Activated naive CD8-positive, alpha-beta T cell treated with anti-CD3 and anti-CD28 coated beads for 36 hours (primary cell): ENCODE results near the gene ELL. TPM values are rescaled to one million over a fixed set of nuclear protein-coding genes. Genes with fewer than 3 reads are reported as not detected.

Source experiments
- DNase-seq: peaks from one replicate; pipeline ENCODE4 v3.0.0; 2021
- H3K27ac Mint-ChIP-seq: one replicate; pipeline ENCODE4 v1.8.0; 2022; ENCODE audit warnings: mild to moderate bottlenecking, moderate library complexity, mixed read lengths
- H3K27me3 Mint-ChIP-seq: one replicate; pipeline ENCODE4 v1.8.0; 2022; ENCODE audit warnings: mild to moderate bottlenecking, mixed read lengths
- H3K36me3 Mint-ChIP-seq: one replicate; pipeline ENCODE4 v1.8.0; 2021; ENCODE audit warnings: mild to moderate bottlenecking, mixed read lengths
- H3K4me1 Mint-ChIP-seq: one replicate; pipeline ENCODE4 v1.8.0; 2021; ENCODE audit warnings: mixed read lengths
- H3K4me3 Mint-ChIP-seq: one replicate; pipeline ENCODE4 v1.8.0; 2022; ENCODE audit warnings: mild to moderate bottlenecking, moderate library complexity, mixed read lengths
- H3K9me3 Mint-ChIP-seq: one replicate; pipeline ENCODE4 v1.8.0; 2022; ENCODE audit warnings: mixed read lengths
- total RNA-seq, 2 experiments: library from RNA; stranded (reverse); gene quantifications; one replicate each; pipeline ENCODE4 v1.2.3, GENCODE V29; 2021

Gene ELL
- total RNA-seq, 2 experiments from 2014 or later = 20.0 to 21.0 TPM

DNA sequence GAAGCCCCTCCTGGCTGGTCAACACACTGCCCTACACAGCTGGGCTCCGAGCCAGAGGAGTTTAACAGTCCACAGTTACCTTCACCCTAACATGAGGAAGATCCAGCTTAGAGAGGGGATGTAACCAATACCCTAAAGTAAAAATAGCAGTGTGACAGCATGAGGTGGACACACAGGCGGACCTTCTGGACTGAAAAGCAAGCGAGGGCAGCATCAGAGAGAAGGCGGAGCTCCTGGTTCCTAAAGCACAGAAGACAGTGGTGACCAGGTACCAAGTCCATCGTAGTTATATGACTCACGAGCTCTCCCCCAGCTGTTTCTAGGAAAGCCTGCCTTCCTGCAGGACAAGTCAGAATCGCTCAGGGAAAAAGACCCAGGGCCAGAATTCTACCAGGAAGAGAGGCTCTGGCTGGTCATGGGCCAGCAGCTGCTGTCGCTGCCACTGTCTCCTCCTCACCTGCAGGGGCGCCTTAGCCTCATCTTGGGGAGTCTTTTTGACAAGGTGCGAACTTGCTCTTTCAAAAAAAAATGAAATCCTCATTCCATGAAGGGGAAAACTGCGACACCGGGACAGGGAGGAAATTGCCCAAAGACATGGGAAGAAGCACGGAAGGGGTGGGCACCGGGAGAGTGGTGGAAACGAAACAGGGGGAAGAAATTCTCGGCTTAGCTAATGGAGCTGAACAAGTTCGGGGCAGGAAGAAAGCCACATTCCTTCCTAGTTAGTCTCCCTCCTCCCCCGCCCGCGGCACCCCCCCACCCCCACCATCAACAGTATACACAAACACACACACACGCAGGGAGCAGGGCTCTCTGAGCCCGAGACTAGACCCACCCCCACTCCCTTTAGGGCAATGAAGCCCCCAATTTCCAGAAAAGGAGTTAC is 1.7 kb downstream of the ELL start:
- Mint-ChIP-seq H3K9me3 (no peaks in the 10 kb centered on the region), H3K36me3 (no peaks in the 10 kb centered on the region), H3K27ac (peak overlapping the region; percentile 88), H3K4me1 (peaks cover 13% of the 10 kb centered on the region), H3K27me3 (no peaks in the 10 kb centered on the region), H3K4me3 (peak overlapping the region; percentile 96)
- peak; percentile 67 for DNase-seq

DNA sequence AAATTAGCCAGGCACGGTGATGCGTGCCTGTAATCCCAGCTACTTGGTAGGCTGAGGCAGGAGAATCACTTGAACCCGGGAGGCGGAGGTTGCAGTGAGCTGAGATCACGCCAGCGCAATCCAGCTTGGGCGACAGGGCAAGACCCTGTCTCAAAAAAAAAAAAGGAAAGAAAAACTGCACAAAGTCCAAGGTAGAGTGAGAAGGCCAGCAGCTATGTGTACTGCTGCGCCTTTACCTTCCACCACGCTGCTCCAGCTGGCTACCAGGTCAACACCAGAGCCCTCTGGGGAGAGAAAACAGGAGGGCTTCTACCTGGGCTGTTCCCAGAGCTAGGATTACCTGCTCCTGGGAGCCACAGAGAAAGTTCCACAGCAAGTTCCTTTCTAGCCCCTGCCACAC is 3.2 kb downstream of the ELL start:
- Mint-ChIP-seq H3K4me3 (no peak overlapping the region), H3K36me3 (no peaks in the 10 kb centered on the region), H3K27ac (no peak overlapping the region), H3K9me3 (no peaks in the 10 kb centered on the region), H3K4me1 (peaks cover 21% of the 10 kb centered on the region), H3K27me3 (no peaks in the 10 kb centered on the region)
- no peak for DNase-seq

DNA sequence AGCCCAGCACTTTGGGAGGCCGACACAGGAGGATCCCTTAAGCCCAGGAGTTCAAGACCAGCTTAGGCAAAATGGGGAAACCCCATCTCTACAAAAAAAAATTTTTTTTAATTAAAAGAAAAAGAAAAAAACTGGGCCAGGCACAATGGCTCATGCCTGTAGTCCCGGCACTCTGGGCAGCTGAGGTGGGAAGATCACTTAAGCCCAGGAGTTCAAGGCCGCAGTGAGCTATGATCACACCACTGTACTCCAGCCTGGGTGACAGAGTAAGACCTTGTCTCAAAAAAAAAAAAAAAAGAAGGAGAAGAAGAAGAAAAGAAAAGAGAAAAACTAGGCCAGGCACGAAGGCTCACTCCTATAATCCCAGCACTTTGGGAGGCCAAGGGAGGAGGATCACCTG is 4.3 kb downstream of the ELL start:
- H3K27me3 Mint-ChIP-seq = no peaks in the 10 kb centered on the region
- H3K4me1 Mint-ChIP-seq = peaks cover 28% of the 10 kb centered on the region
- no peak overlapping the region for H3K4me3 Mint-ChIP-seq

DNA sequence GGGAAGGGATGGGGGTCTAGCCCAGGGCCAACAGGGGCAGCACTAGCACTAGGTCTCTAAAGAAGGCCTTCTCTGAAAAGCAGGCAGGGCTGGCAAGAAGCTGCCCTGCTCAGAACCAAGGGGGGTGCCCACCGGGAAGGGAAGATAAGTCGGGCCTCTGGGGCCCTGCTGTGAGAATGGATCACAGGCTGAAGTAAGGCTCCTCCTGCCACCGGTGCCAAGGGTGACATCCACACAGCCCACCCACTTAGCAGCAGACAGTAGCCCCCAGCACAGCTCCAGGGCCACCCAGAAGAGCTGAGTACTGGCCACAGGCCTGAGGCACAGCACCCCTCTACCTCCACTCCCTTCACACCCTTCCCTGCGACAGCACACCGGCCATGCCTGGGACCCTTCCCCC is 5.9 kb downstream of the ELL start:
- Mint-ChIP-seq H3K4me3 (no peak overlapping the region), H3K9me3 (no peaks in the 10 kb centered on the region), H3K36me3 (no peaks in the 10 kb centered on the region), H3K27me3 (no peaks in the 10 kb centered on the region), H3K4me1 (peaks cover 29% of the 10 kb centered on the region), H3K27ac (no peak overlapping the region)
- DNase-seq = no peak

More for the DNA sequence above, 4.3 kb downstream of the ELL start:
- H3K36me3 Mint-ChIP-seq = no peaks in the 10 kb centered on the region
- H3K9me3 Mint-ChIP-seq = no peaks in the 10 kb centered on the region
- DNase-seq = no peak
- no peak overlapping the region for H3K27ac Mint-ChIP-seq

DNA sequence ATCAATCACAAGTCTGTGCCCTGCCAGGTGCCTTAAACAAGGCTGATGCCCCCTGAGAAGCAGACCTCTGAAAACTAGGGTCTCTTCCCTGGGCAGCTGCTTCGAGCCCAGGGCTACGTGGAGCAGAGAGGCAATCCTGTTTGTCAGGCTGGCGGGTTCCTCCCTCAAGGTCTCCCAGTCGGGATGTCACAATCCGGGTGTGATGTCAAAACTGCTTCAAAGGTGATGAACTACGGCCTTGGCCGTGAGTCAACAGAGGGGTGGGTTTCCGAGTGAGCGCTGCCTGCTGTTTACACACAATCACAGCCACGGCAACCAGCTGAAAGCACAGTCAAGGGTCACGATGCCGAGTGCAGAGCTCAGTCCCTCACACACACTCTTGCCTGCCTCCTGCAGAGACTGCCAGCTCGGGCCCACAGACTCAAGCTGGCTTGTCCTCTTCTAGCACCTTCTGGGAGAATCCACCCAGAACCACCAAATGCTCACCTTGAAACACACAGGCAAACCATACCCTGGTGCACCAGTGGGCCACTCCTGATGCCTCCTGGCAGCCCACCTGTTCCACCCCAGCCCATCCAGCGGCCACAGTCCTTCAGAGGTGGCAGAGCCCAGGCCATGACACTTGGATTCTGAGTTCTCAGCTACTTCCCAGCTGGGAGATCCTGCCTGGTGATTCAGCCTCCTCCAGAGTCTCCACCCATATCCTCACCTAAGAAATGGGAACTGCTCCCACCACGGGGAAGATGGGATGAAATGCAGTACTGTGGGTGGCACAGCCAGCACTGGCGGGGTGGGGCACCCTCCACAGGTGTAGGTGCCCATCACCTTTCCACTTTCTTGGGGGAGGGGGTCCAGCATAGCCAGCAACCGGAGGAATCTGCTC is 6.8 kb downstream of the ELL start:
- no peak for DNase-seq
- no peaks in the 10 kb centered on the region for H3K9me3 Mint-ChIP-seq
- no peak overlapping the region for H3K27ac Mint-ChIP-seq
- no peaks in the 10 kb centered on the region for H3K36me3 Mint-ChIP-seq
- no peaks in the 10 kb centered on the region for H3K27me3 Mint-ChIP-seq
- H3K4me1 Mint-ChIP-seq = peaks cover 29% of the 10 kb centered on the region
- H3K4me3 Mint-ChIP-seq = no peak overlapping the region

DNA sequence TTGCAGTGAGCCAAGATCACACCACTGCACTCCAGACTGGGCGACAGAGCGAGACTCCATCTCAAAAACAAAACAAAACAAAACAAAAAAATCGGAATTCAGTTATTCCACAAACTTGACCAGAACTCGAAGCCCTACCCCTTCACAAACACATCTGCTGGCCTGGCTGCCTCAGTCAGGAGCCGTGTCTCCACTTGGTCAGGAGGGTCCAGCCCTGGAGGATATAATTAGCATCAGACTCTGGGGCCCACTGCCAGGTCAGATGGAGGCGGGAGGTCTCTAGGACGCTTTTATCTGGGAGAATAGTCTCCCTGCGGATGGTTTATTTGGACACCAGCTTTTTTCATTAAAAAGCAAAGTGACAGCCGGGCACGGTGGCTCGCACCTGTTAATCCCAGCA is 8.0 kb downstream of the ELL start:
- Mint-ChIP-seq H3K36me3 (no peaks in the 10 kb centered on the region), H3K4me1 (peaks cover 32% of the 10 kb centered on the region), H3K27me3 (no peaks in the 10 kb centered on the region)

DNA sequence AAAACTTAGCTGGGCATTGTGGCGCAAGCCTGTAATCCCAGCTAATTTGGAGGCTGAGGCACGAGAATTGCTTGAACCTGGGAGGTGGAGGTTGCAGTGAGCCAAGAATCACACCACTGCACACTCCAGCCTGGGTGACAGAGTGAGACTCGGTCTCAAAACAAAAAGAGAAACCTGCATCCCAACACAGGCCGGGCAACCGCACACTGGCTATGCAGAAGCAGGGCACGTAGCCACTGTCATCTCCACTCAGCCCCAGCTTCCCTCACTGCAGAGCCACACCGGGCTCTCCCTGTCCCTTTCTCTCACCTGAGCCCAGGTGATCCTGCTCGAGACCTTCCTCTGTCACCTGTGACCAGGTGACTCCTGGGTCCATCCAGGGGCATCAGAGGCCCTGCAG is 11.7 kb downstream of the ELL start:
- peaks cover 52% of the 10 kb centered on the region for H3K4me1 Mint-ChIP-seq
- H3K27ac Mint-ChIP-seq = no peak overlapping the region

More for the DNA sequence above, 8.0 kb downstream of the ELL start:
- Mint-ChIP-seq H3K4me3 (no peak overlapping the region), H3K27ac (no peak overlapping the region), H3K9me3 (no peaks in the 10 kb centered on the region)
- DNase-seq = no peak

DNA sequence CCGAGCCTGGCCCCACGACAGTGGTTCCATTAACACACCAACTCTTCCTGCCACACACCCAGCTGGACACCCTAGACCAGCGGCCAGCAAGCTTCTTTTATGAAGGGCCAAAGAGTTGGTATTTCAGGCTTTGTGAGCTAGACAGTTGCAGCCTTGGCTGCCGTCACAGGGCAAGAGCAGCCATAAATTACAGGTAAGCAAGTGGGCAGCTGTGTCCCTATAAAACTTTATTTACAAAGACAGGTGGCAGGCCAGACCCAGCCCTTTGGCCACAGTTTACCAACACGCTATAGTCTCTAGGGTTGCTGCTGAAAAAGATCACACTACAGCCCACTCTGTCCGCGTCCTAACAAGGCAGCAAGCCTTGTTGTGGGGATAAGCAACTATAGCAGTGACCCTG is 13.3 kb downstream of the ELL start:
- no peak for DNase-seq
- Mint-ChIP-seq H3K27ac (no peak overlapping the region), H3K4me1 (peaks cover 56% of the 10 kb centered on the region), H3K36me3 (no peaks in the 10 kb centered on the region), H3K27me3 (no peaks in the 10 kb centered on the region), H3K4me3 (no peak overlapping the region), H3K9me3 (no peaks in the 10 kb centered on the region)

More for the DNA sequence above, 11.7 kb downstream of the ELL start:
- Mint-ChIP-seq H3K36me3 (no peaks in the 10 kb centered on the region), H3K9me3 (no peaks in the 10 kb centered on the region), H3K27me3 (no peaks in the 10 kb centered on the region), H3K4me3 (no peak overlapping the region)
- DNase-seq = no peak

DNA sequence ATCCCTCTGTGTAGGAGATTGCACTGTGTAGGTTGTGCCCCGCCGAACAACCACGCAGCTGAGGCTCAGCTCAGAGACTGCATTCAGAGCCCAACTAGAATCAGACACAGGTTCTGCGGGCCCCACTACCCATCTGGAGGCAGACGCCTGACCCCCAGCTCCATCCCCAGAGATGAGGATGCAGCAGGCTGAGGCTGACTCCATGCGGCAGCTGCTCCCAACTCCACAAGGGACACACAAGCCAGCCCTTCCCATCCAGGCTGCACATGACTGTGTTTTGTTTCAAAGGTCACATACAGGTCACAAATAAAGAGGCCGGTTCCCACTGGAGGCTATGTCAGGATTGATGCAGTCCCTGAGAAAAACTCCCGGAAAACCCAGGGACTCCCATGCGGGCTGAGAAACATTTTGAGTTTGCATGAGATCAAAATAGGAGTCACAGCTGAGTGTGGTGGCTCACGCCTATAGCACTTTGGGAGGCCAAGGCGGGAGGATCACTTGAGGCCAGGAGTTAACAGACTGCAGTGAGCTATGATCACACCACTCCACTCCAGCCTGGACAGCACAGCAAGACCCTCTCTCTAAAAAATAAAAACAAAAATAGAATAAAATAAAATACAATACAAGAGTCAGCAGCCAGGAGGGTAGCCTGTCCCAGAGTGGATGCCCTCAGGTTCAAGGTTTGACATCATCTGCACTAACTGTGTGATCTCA is 14.0 kb downstream of the ELL start:
- peaks cover 55% of the 10 kb centered on the region for H3K4me1 Mint-ChIP-seq
- H3K27ac Mint-ChIP-seq = peak overlapping the region; percentile 72
- no peak overlapping the region for H3K4me3 Mint-ChIP-seq

DNA sequence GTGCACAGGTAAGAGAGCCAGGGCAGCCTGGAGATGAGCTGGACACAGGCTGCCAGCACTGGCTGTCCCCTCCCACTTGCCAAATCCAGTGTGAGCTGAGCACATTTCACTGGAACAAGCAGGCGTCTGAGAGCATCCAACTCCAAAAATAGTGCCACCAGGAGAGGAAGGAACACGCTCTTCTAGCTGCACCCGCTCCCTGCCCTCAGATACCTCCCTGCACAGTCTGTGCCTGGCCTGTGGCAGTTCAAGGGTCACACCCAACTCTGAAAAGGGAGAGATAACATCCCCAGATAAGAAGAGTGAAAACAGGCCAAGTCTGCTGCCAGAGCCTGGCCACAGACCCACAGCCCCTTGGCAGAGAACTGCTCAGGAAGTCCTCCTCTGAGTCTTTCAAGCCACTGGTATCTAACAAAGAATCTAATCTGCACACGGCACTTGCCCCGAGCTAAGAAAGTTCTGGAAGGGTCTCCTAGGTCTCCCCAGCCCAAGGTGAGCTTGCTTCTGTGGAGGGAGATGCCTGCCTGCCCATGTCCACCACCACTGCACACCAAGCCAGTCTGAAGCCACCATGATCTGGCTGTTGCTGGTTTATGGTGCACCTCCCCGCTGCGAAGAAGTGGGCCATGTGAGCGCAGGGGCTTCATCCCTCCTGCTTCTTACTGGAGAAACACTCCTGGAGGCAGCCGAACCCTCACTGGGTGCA is 14.7 kb downstream of the ELL start:
- H3K27me3 Mint-ChIP-seq = no peaks in the 10 kb centered on the region
- H3K27ac Mint-ChIP-seq = peak overlapping the region; percentile 72
- H3K36me3 Mint-ChIP-seq = no peaks in the 10 kb centered on the region
- H3K4me3 Mint-ChIP-seq = no peak overlapping the region
- H3K4me1 Mint-ChIP-seq = peaks cover 59% of the 10 kb centered on the region
- no peaks in the 10 kb centered on the region for H3K9me3 Mint-ChIP-seq
- no peak for DNase-seq

More for the DNA sequence above, 14.0 kb downstream of the ELL start:
- H3K9me3 Mint-ChIP-seq = no peaks in the 10 kb centered on the region
- no peaks in the 10 kb centered on the region for H3K36me3 Mint-ChIP-seq
- no peaks in the 10 kb centered on the region for H3K27me3 Mint-ChIP-seq
- DNase-seq = no peak

DNA sequence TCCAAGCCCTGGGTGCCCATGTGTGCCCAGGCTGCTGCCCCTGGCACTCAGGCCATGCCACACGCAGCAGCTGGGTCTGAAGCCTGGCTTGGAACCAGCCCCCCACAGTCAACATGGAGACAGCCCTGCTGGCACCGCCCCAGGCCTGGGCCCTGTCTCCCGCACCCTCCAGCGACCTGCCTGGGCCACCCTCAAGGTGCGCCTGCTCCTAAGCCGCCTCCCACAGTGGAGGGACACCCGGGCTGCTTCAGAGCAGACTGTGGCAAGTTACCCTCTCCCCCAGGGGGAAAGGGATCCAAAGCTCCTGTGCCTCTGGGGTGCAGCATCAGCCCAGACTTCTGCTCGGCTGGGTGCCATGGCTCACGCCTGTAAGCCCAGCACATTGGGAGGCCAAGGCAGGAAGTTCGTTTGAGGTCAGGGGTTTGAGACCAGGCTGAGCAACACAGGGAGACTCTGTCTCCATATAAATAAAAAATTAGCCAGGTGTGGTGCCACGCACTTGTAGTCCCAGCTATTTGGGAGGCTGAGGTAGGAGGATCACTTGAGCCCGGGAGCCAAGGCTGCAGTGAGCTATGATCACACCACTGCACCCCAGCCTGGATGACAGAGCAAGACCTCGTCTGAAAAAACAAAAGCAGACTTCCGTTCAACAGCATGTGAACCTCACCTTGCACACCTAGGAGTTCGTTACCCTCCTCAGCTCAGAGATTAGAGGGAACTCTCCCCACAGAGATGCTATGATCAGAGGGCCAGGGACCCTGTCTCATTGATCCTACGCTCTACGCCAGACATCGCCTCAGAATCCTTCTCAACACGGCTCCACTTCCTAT is 15.6 kb downstream of the ELL start:
- peak overlapping the region; percentile 72 for H3K27ac Mint-ChIP-seq
- H3K36me3 Mint-ChIP-seq = no peaks in the 10 kb centered on the region
- peaks cover 62% of the 10 kb centered on the region for H3K4me1 Mint-ChIP-seq
- H3K9me3 Mint-ChIP-seq = no peaks in the 10 kb centered on the region
- H3K4me3 Mint-ChIP-seq = no peak overlapping the region
- no peak for DNase-seq
- no peaks in the 10 kb centered on the region for H3K27me3 Mint-ChIP-seq

DNA sequence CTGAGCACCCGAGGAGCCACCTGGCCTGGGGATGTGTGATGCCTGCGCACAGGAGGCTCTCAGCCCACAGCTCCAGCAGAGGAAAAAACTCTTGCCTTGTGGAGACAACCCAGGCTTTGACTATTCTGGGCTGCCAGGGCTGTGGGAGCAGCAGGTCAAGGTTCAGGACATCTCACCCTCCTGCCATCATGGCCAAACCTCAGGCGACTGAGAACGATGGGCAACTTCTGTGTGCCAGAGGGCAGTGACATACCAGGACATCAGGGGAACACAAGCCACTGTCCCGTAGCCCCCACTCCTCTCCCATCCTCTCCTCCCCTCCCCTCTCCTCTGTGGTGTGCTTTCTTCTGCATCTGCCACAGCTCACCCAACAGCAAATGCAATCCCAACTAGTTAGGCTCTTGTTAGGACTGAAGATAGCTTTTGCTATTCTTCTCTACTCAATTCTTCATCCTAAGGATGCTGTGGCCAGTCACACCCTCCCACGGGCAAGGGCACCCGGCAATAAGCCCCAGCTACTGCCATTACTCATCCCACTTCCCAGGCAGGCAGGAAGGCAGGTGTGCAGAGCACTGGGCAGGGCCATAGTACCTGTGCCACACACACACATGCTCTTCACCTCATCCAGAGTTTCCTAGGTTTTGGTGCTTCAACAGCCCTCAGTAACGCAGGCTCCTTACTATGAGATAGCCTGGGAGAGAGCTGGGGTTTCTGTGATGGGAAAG is 16.8 kb downstream of the ELL start:
- no peaks in the 10 kb centered on the region for H3K9me3 Mint-ChIP-seq
- H3K4me1 Mint-ChIP-seq = peaks cover 71% of the 10 kb centered on the region
- H3K4me3 Mint-ChIP-seq = no peak overlapping the region
- no peaks in the 10 kb centered on the region for H3K27me3 Mint-ChIP-seq
- no peak for DNase-seq
- H3K27ac Mint-ChIP-seq = no peak overlapping the region
- H3K36me3 Mint-ChIP-seq = no peaks in the 10 kb centered on the region
